Smooth muscle cell (in vitro differentiated cells): ENCODE results near the gene CCDC57. TPM values are rescaled to one million over a fixed set of nuclear protein-coding genes. Genes with fewer than 3 reads are reported as not detected.

Experiments
- DNase-seq: peaks from one replicate; lab custom pipeline; 2025; ENCODE audit not compliant: unreplicated experiment; lab: John Stamatoyannopoulos, UW
- H2AFZ ChIP-seq: fragments of 200-600 bp; sonication (generic); 2 replicates; pipeline ENCODE4 v1.6.0; 2016; ENCODE audit warnings: antibody characterized with exemption, low read depth, mild to moderate bottlenecking
- H3F3A ChIP-seq: fragments of 200-600 bp; sonication (generic); 2 replicates; pipeline ENCODE4 v1.6.0; 2017; ENCODE audit warnings: antibody characterized with exemption, low read depth
- H3K27ac ChIP-seq: fragments of 200-600 bp; sonication (generic); 2 replicates; pipeline ENCODE4 v1.5.1; 2016; ENCODE audit warnings: low read depth, mild to moderate bottlenecking
- H3K27me3 ChIP-seq: fragments of 200-600 bp; sonication (generic); 2 replicates; pipeline ENCODE4 v1.6.1; 2016; ENCODE audit warnings: low read depth, mild to moderate bottlenecking
- H3K36me3 ChIP-seq: fragments of 200-600 bp; sonication (generic); 2 replicates; pipeline ENCODE4 v1.5.1; 2016; ENCODE audit warnings: low read depth
- H3K4me1 ChIP-seq: fragments of 200-600 bp; sonication (generic); 2 replicates; pipeline ENCODE4 v1.5.1; 2016; ENCODE audit warnings: low read depth
- H3K4me2 ChIP-seq: fragments of 200-600 bp; sonication (generic); 2 replicates; pipeline ENCODE4 v1.6.0; 2016; ENCODE audit warnings: mild to moderate bottlenecking
- H3K4me3 ChIP-seq: fragments of 200-600 bp; sonication (generic); 2 replicates; pipeline ENCODE4 v1.5.1; 2016; ENCODE audit warnings: mild to moderate bottlenecking
- H3K79me2 ChIP-seq: fragments of 200-600 bp; sonication (generic); 2 replicates; pipeline ENCODE4 v1.6.0; 2016; ENCODE audit warnings: low read depth, mild to moderate bottlenecking
- H3K9ac ChIP-seq: fragments of 200-600 bp; sonication (generic); 2 replicates; pipeline ENCODE4 v1.6.0; 2016; ENCODE audit warnings: low read depth
- H3K9me3 ChIP-seq: fragments of 200-600 bp; sonication (generic); replicated peaks from 2 replicates; pipeline ENCODE4 v1.5.1; 2016; ENCODE audit warnings: low read depth
- H4K20me1 ChIP-seq: fragments of 200-600 bp; sonication (generic); 2 replicates; pipeline ENCODE4 v1.6.0; 2016; ENCODE audit warnings: low read depth
- WGBS: methylation state at CpG from one replicate; pipeline ENCODE4 v1.1.7; 2016; ENCODE audit warnings: low lambda C conversion rate; 5-methylcytosine and 5-hydroxymethylcytosine counted together
- polyA plus RNA-seq: library from polyadenylated mRNA; unstranded; fragments of >200 nt; fragmentation: Nextera tagmentation; extraction: Ambion mirVana; gene quantifications from 2 replicates; pipeline ENCODE4 v1.2.1, GENCODE V29; 2016
- total RNA-seq: library from RNA; depleted of rRNA; stranded (reverse); fragments of >200 nt; gene quantifications from 2 replicates; pipeline ENCODE4 v1.2.3, GENCODE V29; 2014
- TF ChIP-seq, protein P1 (sequence below): fragments of 200-600 bp; sonication (generic); IDR thresholded peaks from 2 replicates; pipeline ENCODE4 v1.5.1; 2017; ENCODE audit warnings: borderline replicate concordance, mild to moderate bottlenecking, antibody characterized with exemption; ENCODE audit not compliant: insufficient read depth, poor library complexity, severe bottlenecking

Gene CCDC57
- total and polyA plus RNA-seq, 2 experiments from 2014 or later = 18.3 to 23.1 TPM

DNA sequence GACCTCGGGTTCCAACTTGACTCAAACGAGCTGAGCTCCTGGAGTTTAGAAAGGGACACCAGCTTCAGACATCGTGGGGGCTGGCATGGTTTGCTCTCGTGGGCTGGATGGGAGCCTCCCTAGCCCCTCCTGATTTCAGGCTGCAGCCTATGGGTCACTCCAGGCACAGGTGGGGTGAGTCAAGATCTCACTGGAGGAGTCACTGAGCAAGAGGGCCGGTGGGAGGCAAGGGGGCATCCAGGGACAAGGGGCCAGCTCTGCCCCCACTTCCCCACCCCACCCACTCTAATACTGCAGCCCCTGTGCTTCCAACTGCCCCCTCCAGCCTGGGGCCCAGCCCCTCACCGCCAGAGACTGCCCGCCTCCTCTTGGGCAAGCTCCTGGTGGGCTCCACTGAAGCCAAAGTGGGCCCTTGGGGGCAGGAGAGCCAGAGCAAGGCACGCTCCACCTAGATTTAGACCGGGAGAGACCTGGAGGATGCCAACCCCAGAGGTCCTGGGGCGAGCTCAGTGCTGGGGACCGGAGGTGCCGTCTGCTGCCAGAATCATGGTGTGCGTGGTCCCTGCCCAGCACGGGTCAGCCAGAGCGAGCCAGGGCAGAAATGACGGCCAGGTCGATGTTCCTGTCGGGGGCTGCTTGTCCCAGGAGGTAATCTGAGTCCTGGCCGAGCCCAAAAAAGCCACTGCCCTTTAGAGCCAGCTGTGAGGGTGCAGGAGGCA, 22.6 kb upstream of the CCDC57 start:
- H3F3A ChIP-seq = peaks cover 19% of the 10 kb centered on the region
- H3K9me3 ChIP-seq = no peaks in the 10 kb centered on the region
- peaks cover 20% of the 10 kb centered on the region for H3K4me1 ChIP-seq
- TF ChIP-seq, protein P1, sequence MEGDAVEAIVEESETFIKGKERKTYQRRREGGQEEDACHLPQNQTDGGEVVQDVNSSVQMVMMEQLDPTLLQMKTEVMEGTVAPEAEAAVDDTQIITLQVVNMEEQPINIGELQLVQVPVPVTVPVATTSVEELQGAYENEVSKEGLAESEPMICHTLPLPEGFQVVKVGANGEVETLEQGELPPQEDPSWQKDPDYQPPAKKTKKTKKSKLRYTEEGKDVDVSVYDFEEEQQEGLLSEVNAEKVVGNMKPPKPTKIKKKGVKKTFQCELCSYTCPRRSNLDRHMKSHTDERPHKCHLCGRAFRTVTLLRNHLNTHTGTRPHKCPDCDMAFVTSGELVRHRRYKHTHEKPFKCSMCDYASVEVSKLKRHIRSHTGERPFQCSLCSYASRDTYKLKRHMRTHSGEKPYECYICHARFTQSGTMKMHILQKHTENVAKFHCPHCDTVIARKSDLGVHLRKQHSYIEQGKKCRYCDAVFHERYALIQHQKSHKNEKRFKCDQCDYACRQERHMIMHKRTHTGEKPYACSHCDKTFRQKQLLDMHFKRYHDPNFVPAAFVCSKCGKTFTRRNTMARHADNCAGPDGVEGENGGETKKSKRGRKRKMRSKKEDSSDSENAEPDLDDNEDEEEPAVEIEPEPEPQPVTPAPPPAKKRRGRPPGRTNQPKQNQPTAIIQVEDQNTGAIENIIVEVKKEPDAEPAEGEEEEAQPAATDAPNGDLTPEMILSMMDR = no peak
- peaks cover 100% of the 10 kb centered on the region for H4K20me1 ChIP-seq
- no peaks in the 10 kb centered on the region for H3K27me3 ChIP-seq
- no peak overlapping the region for H3K9ac ChIP-seq
- DNase-seq = no peak
- no peak overlapping the region for H3K4me2 ChIP-seq
- WGBS = 86% methylated on average over 19 of the region's 19 CpGs
- no peak overlapping the region for H2AFZ ChIP-seq
- H3K79me2 ChIP-seq = peaks cover 79% of the 10 kb centered on the region
- H3K36me3 ChIP-seq = no peaks in the 10 kb centered on the region
- peak overlapping the region; percentile 68 for H3K27ac ChIP-seq
- no peak overlapping the region for H3K4me3 ChIP-seq

DNA sequence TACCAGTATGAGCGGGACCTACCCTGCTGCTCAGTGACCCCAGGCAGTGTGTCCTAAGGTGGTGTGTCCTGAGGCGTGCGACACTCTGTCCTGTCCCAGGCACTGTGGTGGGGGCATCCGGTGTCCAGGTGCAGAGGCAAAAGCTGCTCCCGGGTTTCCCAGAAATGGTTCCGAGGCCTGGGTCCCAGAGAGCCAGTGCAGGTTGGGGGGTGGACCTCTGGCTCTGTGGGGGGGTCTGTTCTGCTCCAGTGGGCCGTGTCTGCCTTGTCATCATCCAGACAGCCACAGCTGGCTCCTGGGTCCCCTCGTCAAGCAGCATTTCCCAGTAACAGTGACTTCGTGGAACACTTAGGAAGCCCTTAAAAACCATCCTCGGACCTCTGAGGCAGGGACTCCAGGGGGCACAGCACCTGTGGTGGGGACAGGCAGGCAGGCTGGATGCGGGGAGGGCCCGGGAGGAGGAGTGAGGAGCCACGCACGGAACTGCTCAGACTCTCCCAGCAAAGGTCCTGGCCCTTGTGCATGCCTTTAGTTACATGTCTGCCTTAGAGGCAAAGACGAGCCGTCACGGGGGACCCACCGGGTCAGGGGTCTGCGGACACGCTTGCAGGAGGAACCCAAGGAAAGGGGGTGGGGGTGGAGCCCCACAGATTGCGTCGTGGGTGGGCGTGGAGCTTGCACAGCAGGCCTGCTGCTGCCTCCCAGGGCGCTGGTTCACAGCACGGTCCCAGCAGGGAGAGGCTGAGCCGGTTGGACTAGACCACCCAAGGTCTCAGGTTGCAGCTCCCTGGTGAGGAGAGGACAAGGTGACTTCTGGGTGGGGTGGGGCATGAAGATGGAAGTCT, 21.8 kb upstream of the CCDC57 start:
- H3K27ac ChIP-seq = no peak overlapping the region

DNA sequence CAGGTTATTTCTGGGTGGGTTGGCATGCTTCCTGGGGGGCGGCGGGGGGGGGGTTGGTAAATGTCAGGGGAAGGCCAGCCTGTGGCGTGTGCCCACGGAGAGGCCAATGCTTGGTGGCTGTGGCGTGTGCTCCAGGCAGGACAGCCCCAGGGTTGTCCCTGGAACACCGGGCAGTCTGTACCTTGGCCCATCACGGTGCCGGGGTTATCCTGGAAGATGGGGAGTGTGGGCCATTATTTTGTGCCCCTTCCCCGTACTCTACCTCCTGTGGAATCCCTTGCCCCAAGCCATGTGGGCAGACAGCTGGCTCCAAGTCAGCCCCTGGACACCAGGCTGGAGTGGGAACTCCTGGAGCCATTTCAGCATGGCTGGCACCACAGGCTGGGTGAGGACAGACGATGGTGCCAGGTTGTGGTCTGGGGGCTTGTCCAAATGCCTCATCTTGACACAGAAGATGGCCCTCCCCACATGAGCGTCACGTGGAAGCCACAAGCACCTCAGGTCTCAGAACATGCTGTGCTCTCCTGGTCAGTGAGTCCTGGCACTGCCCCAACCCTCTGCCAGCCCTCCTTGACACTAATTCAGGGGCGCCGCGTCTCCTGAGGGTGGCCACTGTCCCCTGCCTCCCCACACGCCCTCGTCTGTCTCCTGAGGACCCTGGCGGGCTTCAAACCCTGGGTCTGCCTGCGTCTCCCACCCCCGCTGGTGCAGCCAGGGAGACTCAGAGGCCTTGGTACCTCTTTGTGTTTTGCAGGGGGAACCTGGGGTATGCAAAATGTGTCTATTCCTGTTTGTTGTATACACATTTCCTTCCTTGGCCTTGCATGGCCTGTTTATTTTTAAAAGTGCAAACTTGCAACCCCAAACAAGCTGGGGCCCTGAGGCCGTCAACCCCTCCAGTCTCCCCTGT, 20.5 kb upstream of the CCDC57 start:
- no peak overlapping the region for H3K9ac ChIP-seq
- H3K36me3 ChIP-seq = no peaks in the 10 kb centered on the region
- peaks cover 92% of the 10 kb centered on the region for H4K20me1 ChIP-seq
- H3K9me3 ChIP-seq = no peaks in the 10 kb centered on the region
- H3K27me3 ChIP-seq = no peaks in the 10 kb centered on the region
- H3K27ac ChIP-seq = no peak overlapping the region
- no peak for DNase-seq
- TF ChIP-seq, protein P1 = no peak
- H3K79me2 ChIP-seq = peaks cover 83% of the 10 kb centered on the region
- no peak overlapping the region for H2AFZ ChIP-seq
- no peak overlapping the region for H3K4me2 ChIP-seq
- H3K4me1 ChIP-seq = peaks cover 20% of the 10 kb centered on the region
- peaks cover 2% of the 10 kb centered on the region for H3F3A ChIP-seq
- WGBS = 86% methylated on average over 17 of the region's 21 CpGs
- H3K4me3 ChIP-seq = no peak overlapping the region

More for the DNA sequence above, 21.8 kb upstream of the CCDC57 start:
- 72% methylated on average over 25 of the region's 26 CpGs for WGBS
- peaks cover 82% of the 10 kb centered on the region for H3K79me2 ChIP-seq
- peaks cover 11% of the 10 kb centered on the region for H3F3A ChIP-seq
- peak overlapping the region; percentile 44 for H3K4me2 ChIP-seq
- H3K9me3 ChIP-seq = no peaks in the 10 kb centered on the region
- peaks cover 100% of the 10 kb centered on the region for H4K20me1 ChIP-seq
- H3K9ac ChIP-seq = no peak overlapping the region
- H3K4me3 ChIP-seq = no peak overlapping the region
- H2AFZ ChIP-seq = no peak overlapping the region
- no peaks in the 10 kb centered on the region for H3K27me3 ChIP-seq
- DNase-seq = no peak
- no peaks in the 10 kb centered on the region for H3K36me3 ChIP-seq
- peaks cover 20% of the 10 kb centered on the region for H3K4me1 ChIP-seq
- TF ChIP-seq, protein P1 = no peak
